AG08395 (cell line): ENCODE measurements around the gene APOLD1.
A peak's percentile ranks its signal among the peaks of the same experiment; 100 is the strongest.

ENCODE experiments used
- DNase-seq: peaks from one replicate; pipeline ENCODE4 v3.0.0; 2012; ENCODE audit warnings: mixed read lengths, low spot score

The APOLD1 gene

GRCh38 chr12:12839873-12840579, 54.6 kb downstream of the APOLD1 start:
- peak; percentile 93 for DNase-seq

GRCh38 chr12:12840580-12840899, 55.1 kb downstream of the APOLD1 start:
- no peak for DNase-seq
